Measurements from ENCODE around the gene CHD3. TPM values are rescaled to one million over a fixed set of nuclear protein-coding genes. Genes with fewer than 3 reads are reported as not detected.

Gene CHD3
- total RNA-seq, 1 donor from 2014 or later: 129 TPM

GRCh38 chr17:7864995-7865650 lies 23.5 kb upstream of the CHD3 start:
- H3K36me3 Mint-ChIP-seq (ENCODE audit: low read depth): peaks cover 10% of the 10 kb centered on the region
- peaks cover 4% of the 10 kb centered on the region for H3K4me1 Mint-ChIP-seq (ENCODE audit: low read depth)
- H3K27ac Mint-ChIP-seq (ENCODE audit: unreplicated experiment): no peak overlapping the region
- no peaks in the 10 kb centered on the region for H3K27me3 Mint-ChIP-seq (ENCODE audit: low read depth)
- TF ChIP-seq CTCF (IDR thresholded peaks at IDR 0.05): no peak
- no peak for DNase-seq (ENCODE audit: low spot score)
- no peaks in the 10 kb centered on the region for H3K9me3 Mint-ChIP-seq (ENCODE audit: low read depth)
- no peak overlapping the region for H3K4me3 Mint-ChIP-seq (ENCODE audit: unreplicated experiment)

GRCh38 chr17:7867881-7868329 lies 20.7 kb upstream of the CHD3 start:
- peaks cover 10% of the 10 kb centered on the region for H3K36me3 Mint-ChIP-seq (ENCODE audit: low read depth)
- DNase-seq (ENCODE audit: low spot score): no peak
- no peak overlapping the region for H3K27ac Mint-ChIP-seq (ENCODE audit: unreplicated experiment)
- H3K4me1 Mint-ChIP-seq (ENCODE audit: low read depth): no peaks in the 10 kb centered on the region
- no peaks in the 10 kb centered on the region for H3K9me3 Mint-ChIP-seq (ENCODE audit: low read depth)
- no peak for TF ChIP-seq CTCF (IDR thresholded peaks at IDR 0.05)
- H3K27me3 Mint-ChIP-seq (ENCODE audit: low read depth): no peaks in the 10 kb centered on the region
- H3K4me3 Mint-ChIP-seq (ENCODE audit: unreplicated experiment): no peak overlapping the region

- Mint-ChIP-seq H3K36me3 (ENCODE audit: low read depth) (peaks cover 13% of the 10 kb centered on the region), H3K27ac (ENCODE audit: unreplicated experiment) (no peak overlapping the region), H3K27me3 (ENCODE audit: low read depth) (no peaks in the 10 kb centered on the region), H3K4me1 (ENCODE audit: low read depth) (no peaks in the 10 kb centered on the region), H3K4me3 (ENCODE audit: unreplicated experiment) (no peak overlapping the region), H3K9me3 (ENCODE audit: low read depth) (no peaks in the 10 kb centered on the region)
- DNase-seq (ENCODE audit: low spot score): no peak
- TF ChIP-seq CTCF (IDR thresholded peaks at IDR 0.05): no peak
These were observed 15.5 kb upstream of the CHD3 start for GRCh38 chr17:7873051-7873450.

GRCh38 chr17:7875804-7876370 lies 12.7 kb upstream of the CHD3 start:
- no peak for DNase-seq (ENCODE audit: low spot score)

GRCh38 chr17:7878234-7878633 lies 10.4 kb upstream of the CHD3 start:
- no peak for DNase-seq (ENCODE audit: low spot score)
- Mint-ChIP-seq H3K4me3 (ENCODE audit: unreplicated experiment) (no peak overlapping the region), H3K27me3 (ENCODE audit: low read depth) (no peaks in the 10 kb centered on the region), H3K4me1 (ENCODE audit: low read depth) (no peaks in the 10 kb centered on the region), H3K27ac (ENCODE audit: unreplicated experiment) (no peak overlapping the region), H3K9me3 (ENCODE audit: low read depth) (no peaks in the 10 kb centered on the region), H3K36me3 (ENCODE audit: low read depth) (peaks cover 11% of the 10 kb centered on the region)
- TF ChIP-seq CTCF (IDR thresholded peaks at IDR 0.05): no peak

More at GRCh38 chr17:7875804-7876370, 12.7 kb upstream of the CHD3 start:
- no peaks in the 10 kb centered on the region for H3K9me3 Mint-ChIP-seq (ENCODE audit: low read depth)
- no peaks in the 10 kb centered on the region for H3K4me1 Mint-ChIP-seq (ENCODE audit: low read depth)
- no peaks in the 10 kb centered on the region for H3K27me3 Mint-ChIP-seq (ENCODE audit: low read depth)
- peaks cover 11% of the 10 kb centered on the region for H3K36me3 Mint-ChIP-seq (ENCODE audit: low read depth)
- no peak for TF ChIP-seq CTCF (IDR thresholded peaks at IDR 0.05)
- no peak overlapping the region for H3K27ac Mint-ChIP-seq (ENCODE audit: unreplicated experiment)
- H3K4me3 Mint-ChIP-seq (ENCODE audit: unreplicated experiment): no peak overlapping the region
